ENCODE measurements around the gene VCL. TPM values are rescaled to one million over a fixed set of nuclear protein-coding genes. Genes with fewer than 3 reads are reported as not detected.

VCL gene
- total RNA-seq, 1 experiment from 2014 or later: 291 TPM

GRCh38 chr10:73983096-73984047 lies 14.5 kb upstream of the VCL start:
- no peak overlapping the region for H4K5ac ChIP-seq (ENCODE audit: insufficient read length, low read depth, low read length)
- H3K18ac ChIP-seq (ENCODE audit: insufficient read length, low read depth, low read length): peak overlapping the region; percentile 48
- DNase-seq: no peak
- no CpG with 5 or more reads among the region's 8 CpGs for WGBS (ENCODE audit: extremely low coverage, insufficient read length, low lambda C conversion rate)
- H3K56ac ChIP-seq (ENCODE audit: insufficient read length, low read depth, low read length): no peak overlapping the region
- H2BK15ac ChIP-seq (ENCODE audit: low read depth, low read length): no peak overlapping the region
- Mint-ChIP-seq H3K36me3 (ENCODE audit: insufficient read depth in 1 of 3, low read depth in 3 of 3) (no peaks in the 10 kb centered on the region), H3K4me1 (peaks cover 17 to 18% of the 10 kb centered on the region in 2 experiments), H3K27ac (no peak overlapping the region), H3K4me3 (no peak overlapping the region), H3K27me3 (ENCODE audit: low read depth) (no peaks in the 10 kb centered on the region), H3K9me3 (no peaks in the 10 kb centered on the region)
- H3K79me1 ChIP-seq (ENCODE audit: insufficient read depth, low read depth, low read length, poor library complexity, severe bottlenecking): no peaks in the 10 kb centered on the region
- no peaks in the 10 kb centered on the region for H3K79me2 ChIP-seq (ENCODE audit: insufficient read depth, low read length)
- peak overlapping the region; percentile 39 for H3K27ac ChIP-seq (ENCODE audit: insufficient read length, low read depth, low read length)
- peak overlapping the region; percentile 23 for H3K9ac ChIP-seq (ENCODE audit: extremely low read depth, insufficient read length, low read length)
- no peak overlapping the region for H3K4ac ChIP-seq (ENCODE audit: low read depth, low read length)
- no peak overlapping the region for H4K91ac ChIP-seq (ENCODE audit: insufficient read length, low read depth, low read length)
- H4K8ac ChIP-seq (replicated peaks; ENCODE audit: insufficient read length, low read depth, low read length): no peak overlapping the region
- H3K23ac ChIP-seq (ENCODE audit: insufficient read length, low read depth, low read length): no peak overlapping the region
- H2AK5ac ChIP-seq (ENCODE audit: insufficient read length, low read length): no peak overlapping the region
- no peaks in the 10 kb centered on the region for H3K23me2 ChIP-seq (ENCODE audit: insufficient read length, low read depth, low read length, poor library complexity, severe bottlenecking)
- no peak overlapping the region for H3K4me2 ChIP-seq (ENCODE audit: insufficient read depth, insufficient read length, low read length)
- no peak overlapping the region for H2BK12ac ChIP-seq (ENCODE audit: insufficient read length, low read depth, low read length)
- H2BK5ac ChIP-seq (ENCODE audit: insufficient read length, low read length): no peak overlapping the region
- no peaks in the 10 kb centered on the region for H3K27me3 ChIP-seq (ENCODE audit: insufficient read depth, low read length)
- H3K4me1 ChIP-seq (ENCODE audit: insufficient read depth, low read length): peaks cover 5% of the 10 kb centered on the region; the same call in 1 of the 2 replicates
- H2AFZ ChIP-seq (ENCODE audit: low read length): peak overlapping the region; percentile 59
- no peak overlapping the region for H2BK120ac ChIP-seq (ENCODE audit: low read depth, low read length, poor library complexity, severe bottlenecking)
- H3K14ac ChIP-seq (ENCODE audit: insufficient read depth, low read length): no peak overlapping the region
- H3T11ph ChIP-seq (ENCODE audit: low read length): no peak overlapping the region
- no peaks in the 10 kb centered on the region for H4K20me1 ChIP-seq (ENCODE audit: control insufficient read depth, insufficient read depth, insufficient read length)
- TF ChIP-seq CTCF (conservative IDR thresholded peaks at IDR 0.05): no peak
- H3K9me3 ChIP-seq (ENCODE audit: control insufficient read depth, low read depth, low read length): no peaks in the 10 kb centered on the region
- no peak overlapping the region for H2BK20ac ChIP-seq (ENCODE audit: low read depth, low read length, poor library complexity, severe bottlenecking)

Measured in H9 (cell line).